ENCODE data around the gene STRIP2.

Gene STRIP2

DNA sequence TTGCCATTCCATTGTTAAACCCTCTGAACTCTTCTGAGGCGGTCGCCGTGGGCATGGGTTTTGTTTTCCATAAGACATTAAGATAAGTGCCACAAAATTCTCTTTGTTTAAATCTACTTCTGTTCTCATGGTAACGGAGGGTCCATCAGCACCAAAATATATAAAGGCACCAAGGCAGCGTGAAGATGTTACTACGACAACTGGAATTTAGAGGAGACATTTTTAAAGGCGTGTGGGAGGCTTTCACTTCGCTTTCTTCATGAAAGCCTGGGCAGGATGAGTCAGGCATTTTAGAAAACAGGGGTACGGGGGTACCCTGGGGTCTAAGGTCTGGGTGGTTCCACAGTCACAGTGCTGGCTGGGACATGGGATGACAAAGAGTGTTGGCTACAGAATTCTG is 102.1 kb downstream of the STRIP2 start:
- H3K27ac ChIP-seq (ENCODE audit: low read length) = no peak overlapping the region
- no peaks in the 10 kb centered on the region for H3K9me3 ChIP-seq (ENCODE audit: control insufficient read depth, low read depth, low read length)
- no peak overlapping the region for H3K9ac ChIP-seq (ENCODE audit: low read length)
- no peaks in the 10 kb centered on the region for H3K27me3 ChIP-seq (ENCODE audit: control insufficient read depth, insufficient read depth, low read length)
- H3K4me3 ChIP-seq (ENCODE audit: low read length) = no peak overlapping the region
- no peaks in the 10 kb centered on the region for H3K36me3 ChIP-seq (ENCODE audit: control insufficient read depth, low read depth, low read length)
- H3K4me1 ChIP-seq (ENCODE audit: control insufficient read depth, low read depth, low read length) = peaks cover 4% of the 10 kb centered on the region
